Stimulated activated naive CD8-positive, alpha-beta T cell treated with anti-CD3 and anti-CD28 coated beads, Interleukin-15, Interleukin-2, amounts not matched to agents 100 U/mL and 50 U/mL, for 24 hours (primary cell): Measurements from ENCODE around the gene SIX1.

Experiments
- ATAC-seq: fragments of 150-1000 bp; cut with Tn5 transposase; one replicate; pipeline ENCODE4 v1.10.0; 2021
- DNase-seq: peaks from one replicate; pipeline ENCODE4 v3.0.0; 2021

The SIX1 gene

GRCh38 chr14:60641742-60642269 is 7.5 kb downstream of the SIX1 start:
- DNase-seq (no peak), ATAC-seq (no peak)

GRCh38 chr14:60640859-60641741 is 8.2 kb downstream of the SIX1 start:
- DNase-seq (no peak), ATAC-seq (no peak)

- no peak for ATAC-seq
- DNase-seq, result no peak
Measured at GRCh38 chr14:60639674-60640073, 9.6 kb downstream of the SIX1 start.

GRCh38 chr14:60637479-60638315 is 11.6 kb downstream of the SIX1 start:
- ATAC-seq, result peak; percentile 14

GRCh38 chr14:60636879-60637478 is 12.3 kb downstream of the SIX1 start:
- ATAC-seq, result no peak
- no peak for DNase-seq

More at GRCh38 chr14:60637479-60638315, 11.6 kb downstream of the SIX1 start:
- DNase-seq, result no peak

GRCh38 chr14:60634153-60634552 is 15.1 kb downstream of the SIX1 start:
- ATAC-seq, result no peak
- DNase-seq, result no peak

- DNase-seq (no peak), ATAC-seq (no peak)
Measured at GRCh38 chr14:60632777-60633176, 16.5 kb downstream of the SIX1 start.

GRCh38 chr14:60632257-60632656 is 17.0 kb downstream of the SIX1 start:
- ATAC-seq (no peak), DNase-seq (no peak)

GRCh38 chr14:60631842-60632241 is 17.4 kb downstream of the SIX1 start:
- ATAC-seq, result no peak
- DNase-seq, result no peak

GRCh38 chr14:60630129-60630528 is 19.1 kb downstream of the SIX1 start:
- ATAC-seq, result no peak
- no peak for DNase-seq

GRCh38 chr14:60628892-60629291 is 20.4 kb downstream of the SIX1 start:
- ATAC-seq (no peak), DNase-seq (no peak)

- DNase-seq (no peak), ATAC-seq (no peak)
Measured at GRCh38 chr14:60622917-60623257, 26.4 kb downstream of the SIX1 start.

GRCh38 chr14:60622210-60622916 is 26.9 kb downstream of the SIX1 start:
- DNase-seq, result no peak
- no peak for ATAC-seq

- DNase-seq (no peak), ATAC-seq (no peak)
Measured at GRCh38 chr14:60621386-60621785, 27.9 kb downstream of the SIX1 start.

GRCh38 chr14:60618241-60618640 is 31.0 kb downstream of the SIX1 start:
- ATAC-seq (no peak), DNase-seq (no peak)

GRCh38 chr14:60616461-60616959 is 32.8 kb downstream of the SIX1 start:
- no peak for ATAC-seq
- no peak for DNase-seq

GRCh38 chr14:60602291-60602690 is 47.0 kb downstream of the SIX1 start:
- DNase-seq, result no peak
- no peak for ATAC-seq

GRCh38 chr14:60599727-60600126 is 49.5 kb downstream of the SIX1 start:
- no peak for ATAC-seq
- DNase-seq, result no peak

- DNase-seq (no peak), ATAC-seq (no peak)
Measured at GRCh38 chr14:60596139-60596538, 53.1 kb downstream of the SIX1 start.

- DNase-seq (no peak), ATAC-seq (no peak)
Measured at GRCh38 chr14:60594062-60594461, 55.2 kb downstream of the SIX1 start.
